HepG2 (cell line): ENCODE results near the gene ZC3H18. TPM values are rescaled to one million over a fixed set of nuclear protein-coding genes. Genes with fewer than 3 reads are reported as not detected.

Experiments
- AFF4 ChIP-seq: sonication (generic); formaldehyde crosslinking; IDR thresholded peaks from 2 replicates; pipeline ENCODE4 v1.4.0; 2020; ENCODE audit warnings: missing genetic modification reagents
- ATF7 ChIP-seq, 2 experiments: fragments of 450-650 bp in 1 of 2; sonication (generic) in 1 of 2; formaldehyde crosslinking in 1 of 2; IDR thresholded peaks; 2 replicates each; pipeline versions ENCODE4 v1.4.0 to v1.6.1; 2016 to 2020; ENCODE audit warnings: antibody characterized with exemption in 1 of 2, mild to moderate bottlenecking in 1 of 2, missing genetic modification reagents in 1 of 2
- CREB1 ChIP-seq, 2 experiments: fragments of 450-650 bp in 1 of 2; IDR thresholded peaks; 2 replicates each; pipeline ENCODE4 v1.6.1; 2016 to 2017; ENCODE audit warnings: control low read depth in 1 of 2, mild to moderate bottlenecking in 1 of 2, missing compliant biosample characterization in 1 of 2, missing genetic modification characterization in 1 of 2
- ERF ChIP-seq: IDR thresholded peaks from 2 replicates; pipeline ENCODE4 v1.6.1; 2018; ENCODE audit warnings: missing biosample characterization, missing genetic modification reagents
- FOXP1 ChIP-seq, 2 experiments: fragments of 450-650 bp in 1 of 2; IDR thresholded peaks; 2 replicates each; pipeline ENCODE4 v1.6.1; 2017 to 2018; ENCODE audit warnings: antibody characterized with exemption in 1 of 2
- GLI4 ChIP-seq: sonication (generic); formaldehyde crosslinking; IDR thresholded peaks from 2 replicates; pipeline ENCODE4 v1.5.1; 2020; ENCODE audit warnings: missing genetic modification reagents, mild to moderate bottlenecking, moderate library complexity, borderline replicate concordance
- PRDM15 ChIP-seq: sonication (generic); formaldehyde crosslinking; IDR thresholded peaks from 2 replicates; pipeline ENCODE4 v1.4.0; 2020; ENCODE audit warnings: missing genetic modification reagents
- UBTF ChIP-seq: sonication (generic); formaldehyde crosslinking; IDR thresholded peaks from 2 replicates; pipeline ENCODE4 v1.4.0; 2020; ENCODE audit warnings: mild to moderate bottlenecking, missing genetic modification reagents
- ZBTB21 ChIP-seq: sonication (generic); formaldehyde crosslinking; IDR thresholded peaks from 2 replicates; pipeline ENCODE4 v1.4.0; 2020; ENCODE audit warnings: missing genetic modification reagents
- ZFP90 ChIP-seq: sonication (generic); formaldehyde crosslinking; IDR thresholded peaks from 2 replicates; pipeline ENCODE4 v1.8.0; 2022; ENCODE audit warnings: missing genetic modification reagents, mild to moderate bottlenecking, inconsistent platforms, borderline replicate concordance
- ZMYM4 ChIP-seq: sonication (generic); formaldehyde crosslinking; IDR thresholded peaks from 2 replicates; pipeline ENCODE4 v1.8.1; 2023; ENCODE audit warnings: mild to moderate bottlenecking, missing genetic modification reagents
- ZNF326 ChIP-seq: sonication (generic); formaldehyde crosslinking; IDR thresholded peaks from 2 replicates; pipeline ENCODE4 v1.4.0; 2020; ENCODE audit warnings: missing genetic modification reagents, borderline replicate concordance
- ZNF331 ChIP-seq: sonication (generic); formaldehyde crosslinking; IDR thresholded peaks from 2 replicates; pipeline ENCODE4 v1.4.0; 2020; ENCODE audit warnings: missing genetic modification reagents
- ZNF710 ChIP-seq: sonication (generic); formaldehyde crosslinking; IDR thresholded peaks from 2 replicates; pipeline ENCODE4 v1.5.0; 2020; ENCODE audit warnings: mild to moderate bottlenecking, missing genetic modification reagents, borderline replicate concordance
- ZNF780A ChIP-seq: sonication (generic); formaldehyde crosslinking; IDR thresholded peaks from 2 replicates; pipeline ENCODE4 v1.8.0; 2022; ENCODE audit warnings: mild to moderate bottlenecking, missing genetic modification reagents, moderate library complexity
- polyA plus RNA-seq, 8 experiments: library from polyadenylated mRNA; depleted of rRNA in 3 of 8; stranded (reverse) in 7 of 8; unstranded in 1 of 8; fragments of >200 nt; fragmentation: Illumina TruSeq in 4 of 8; extraction: Trizol in 4 of 8; gene quantifications; 2 replicates each; pipeline versions ENCODE4 v1.2.1 to v1.2.3, GENCODE V29; 2011 to 2016; ENCODE audit warnings: low read depth in 4 of 8, missing spikeins in 1 of 8, mixed read lengths in 1 of 8; ENCODE audit not compliant: insufficient read depth in 1 of 8
- total RNA-seq, 5 experiments: library from RNA; depleted of rRNA; stranded (reverse); fragments of >200 nt; fragmentation: Illumina TruSeq; extraction: Trizol; gene quantifications; 2 replicates each; pipeline ENCODE4 v1.2.3, GENCODE V29; 2016; ENCODE audit warnings: low read depth in 1 of 5

The ZC3H18 gene
- total and polyA plus RNA-seq, 2 of the 13 experiments (the other 11 are each of a cell fraction or from before 2014, with no cell fraction given): 11.2 to 27.4 TPM

GRCh38 chr16:88649195-88649923, 79.2 kb downstream of the ZC3H18 start (continued):
- TF ChIP-seq ZNF710 (CRISPR knock-in tag) (peak; percentile 14; the same call in 1 of the 2 replicates), GLI4 (peak; percentile 49; the same call in 1 of the 2 replicates), PRDM15 (CRISPR knock-in tag) (no peak), CREB1 (IDR thresholded peaks at IDR 0.05) (no peak), CREB1 (CRISPR knock-in tag; IDR thresholded peaks at IDR 0.05) (no peak), ZMYM4 (CRISPR knock-in tag) (no peak), ZNF326 (CRISPR knock-in tag) (0 out of 2 replicates have a peak, but pooled peaks have one; percentile 53), AFF4 (CRISPR knock-in tag) (0 out of 2 replicates have a peak, but pooled peaks have one; percentile 41), ZNF331 (CRISPR knock-in tag) (0 out of 2 replicates have a peak, but pooled peaks have one; percentile 34), ERF (peak; percentile 18; the same call in 1 of the 2 replicates), ZBTB21 (CRISPR knock-in tag) (0 out of 2 replicates have a peak, but pooled peaks have one; percentile 38), FOXP1 (IDR thresholded peaks at IDR 0.05) (no peak), FOXP1 (CRISPR knock-in tag; IDR thresholded peaks at IDR 0.05) (no peak), ZFP90 (CRISPR knock-in tag) (no peak), ZNF780A (CRISPR knock-in tag) (no peak), ATF7 (IDR thresholded peaks at IDR 0.05) (no peak), ATF7 (CRISPR knock-in tag; IDR thresholded peaks at IDR 0.05) (no peak), UBTF (0 out of 2 replicates have a peak, but pooled peaks have one; percentile 22)
